Natural killer cell (primary cell): ENCODE results near the gene MBOAT7. TPM values are rescaled to one million over a fixed set of nuclear protein-coding genes. Genes with fewer than 3 reads are reported as not detected.

Experiments
- ATAC-seq, 3 donors: fragments of 150-1000 bp in 2 of 3; fragments of 200-7000 bp in 1 of 3; cut with Tn5 transposase; 1 replicate in 1 of 3; 2 replicates in 2 of 3; pipeline ENCODE4 v1.10.0; 2021; ENCODE audit warnings: mild to moderate bottlenecking in 2 of 3, moderate library complexity in 2 of 3
- DNase-seq, 2 donors: peaks; one replicate each; pipeline versions ENCODE4 v3.0.0 to v3.0.0-alpha.2; 2013 to 2021; ENCODE audit warnings: mixed read lengths in 1 of 2
- H3K27ac ChIP-seq: one replicate; pipeline ENCODE4 v1.5.1; 2013; ENCODE audit warnings: mild to moderate bottlenecking, low read length
- H3K27me3 ChIP-seq: one replicate; pipeline ENCODE4 v1.6.1; 2013; ENCODE audit warnings: low read length; ENCODE audit not compliant: control insufficient read depth, insufficient read depth
- H3K36me3 ChIP-seq: one replicate; pipeline ENCODE4 v1.6.1; 2013; ENCODE audit warnings: low read length; ENCODE audit not compliant: control insufficient read depth, insufficient read depth
- H3K4me1 ChIP-seq: one replicate; pipeline ENCODE4 v1.6.1; 2013; ENCODE audit warnings: low read length; ENCODE audit not compliant: control insufficient read depth, insufficient read depth
- H3K4me3 ChIP-seq: one replicate; pipeline ENCODE4 v1.5.1; 2013; ENCODE audit warnings: low read length
- H3K9me3 ChIP-seq: one replicate; pipeline ENCODE4 v1.6.1; 2013; ENCODE audit warnings: low read length; ENCODE audit not compliant: control insufficient read depth, insufficient read depth
- H3K27ac Mint-ChIP-seq, 2 donors: one replicate each; pipeline ENCODE4 v1.8.0; 2022; ENCODE audit warnings: mild to moderate bottlenecking in 2 of 2, mixed read lengths in 2 of 2, moderate library complexity in 1 of 2
- H3K27me3 Mint-ChIP-seq, 2 donors: one replicate each; pipeline ENCODE4 v1.8.0; 2022; ENCODE audit warnings: low read depth in 2 of 2, mixed read lengths in 2 of 2
- H3K36me3 Mint-ChIP-seq: one replicate; pipeline ENCODE4 v1.8.0; 2022; ENCODE audit warnings: mixed read lengths
- H3K4me1 Mint-ChIP-seq, 2 donors: one replicate each; pipeline ENCODE4 v1.8.0; 2022; ENCODE audit warnings: mixed read lengths in 2 of 2
- H3K4me3 Mint-ChIP-seq: one replicate; pipeline ENCODE4 v1.8.0; 2022; ENCODE audit warnings: mild to moderate bottlenecking, moderate library complexity, mixed read lengths
- H3K9me3 Mint-ChIP-seq, 2 donors: one replicate each; pipeline ENCODE4 v1.8.0; 2022; ENCODE audit warnings: mixed read lengths in 2 of 2
- WGBS: methylation state at CpG from one replicate; pipeline ENCODE4 v1.1.7; 2013; ENCODE audit warnings: missing lambda C conversion rate; ENCODE audit not compliant: insufficient coverage; 5-methylcytosine and 5-hydroxymethylcytosine counted together
- intact Hi-C: fragments of 100-400 bp; cut with micrococcal nuclease; formaldehyde crosslinking; loops from one replicate; pipeline ENCODE4 v1.14.2; 2022
- total RNA-seq, 4 donors: library from RNA; stranded (reverse); fragments of 120-200 nt in 1 of 4; gene quantifications; one replicate each; pipeline versions ENCODE4 v1.2.3 to v1.2.4, GENCODE V29; 2013 to 2022
- TF ChIP-seq, protein P1 (sequence below): fragments of 200-600 bp; IDR thresholded peaks from one replicate; pipeline ENCODE4 v1.8.0; 2022; ENCODE audit warnings: antibody characterized with exemption

MBOAT7 gene
- total RNA-seq, 3 donors from 2014 or later (not counting 1 experiment from before 2014, with no cell fraction given), result 24.1 to 53.9 (median 31.2) TPM

DNA sequence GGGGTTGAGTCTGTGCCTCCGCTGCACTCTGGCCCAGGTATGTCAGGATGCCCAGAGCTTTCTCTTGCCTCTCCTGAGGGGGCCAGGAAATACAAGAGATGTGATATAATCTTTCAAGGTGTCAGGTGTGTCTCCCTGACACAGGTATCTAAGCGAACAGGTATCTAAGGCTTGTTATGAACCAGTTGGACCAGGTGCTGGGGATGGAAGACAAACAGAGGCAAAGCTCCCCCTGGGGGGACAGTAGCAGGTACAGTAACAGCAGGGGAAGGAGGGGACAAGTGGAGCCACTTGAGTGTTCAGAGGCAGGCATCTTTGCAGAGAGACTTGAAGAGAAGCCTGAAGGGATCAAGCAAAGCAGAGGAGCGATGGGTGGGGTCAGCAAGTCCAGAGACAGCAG is 32.4 kb downstream of the MBOAT7 start:
- DNase-seq (no peak), ATAC-seq (no peak)
- Mint-ChIP-seq H3K27me3 (no peaks in the 10 kb centered on the region), H3K4me3 (peak overlapping the region; percentile 37), H3K36me3 (no peaks in the 10 kb centered on the region), H3K27ac (peak overlapping the region; percentile 70 to 83), H3K4me1 (peaks cover 37 to 50% of the 10 kb centered on the region in 2 donors), H3K9me3 (no peaks in the 10 kb centered on the region)
- WGBS, result 95% methylated on average over 3 of the region's 3 CpGs
- Histone ChIP-seq H3K9me3 (no peaks in the 10 kb centered on the region), H3K36me3 (peaks cover 57% of the 10 kb centered on the region), H3K27me3 (no peaks in the 10 kb centered on the region), H3K4me1 (peaks cover 32% of the 10 kb centered on the region), H3K4me3 (no peak overlapping the region), H3K27ac (no peak overlapping the region)
- TF ChIP-seq, protein P1, sequence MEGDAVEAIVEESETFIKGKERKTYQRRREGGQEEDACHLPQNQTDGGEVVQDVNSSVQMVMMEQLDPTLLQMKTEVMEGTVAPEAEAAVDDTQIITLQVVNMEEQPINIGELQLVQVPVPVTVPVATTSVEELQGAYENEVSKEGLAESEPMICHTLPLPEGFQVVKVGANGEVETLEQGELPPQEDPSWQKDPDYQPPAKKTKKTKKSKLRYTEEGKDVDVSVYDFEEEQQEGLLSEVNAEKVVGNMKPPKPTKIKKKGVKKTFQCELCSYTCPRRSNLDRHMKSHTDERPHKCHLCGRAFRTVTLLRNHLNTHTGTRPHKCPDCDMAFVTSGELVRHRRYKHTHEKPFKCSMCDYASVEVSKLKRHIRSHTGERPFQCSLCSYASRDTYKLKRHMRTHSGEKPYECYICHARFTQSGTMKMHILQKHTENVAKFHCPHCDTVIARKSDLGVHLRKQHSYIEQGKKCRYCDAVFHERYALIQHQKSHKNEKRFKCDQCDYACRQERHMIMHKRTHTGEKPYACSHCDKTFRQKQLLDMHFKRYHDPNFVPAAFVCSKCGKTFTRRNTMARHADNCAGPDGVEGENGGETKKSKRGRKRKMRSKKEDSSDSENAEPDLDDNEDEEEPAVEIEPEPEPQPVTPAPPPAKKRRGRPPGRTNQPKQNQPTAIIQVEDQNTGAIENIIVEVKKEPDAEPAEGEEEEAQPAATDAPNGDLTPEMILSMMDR, result no peak
- intact Hi-C loops, result no loop called here

DNA sequence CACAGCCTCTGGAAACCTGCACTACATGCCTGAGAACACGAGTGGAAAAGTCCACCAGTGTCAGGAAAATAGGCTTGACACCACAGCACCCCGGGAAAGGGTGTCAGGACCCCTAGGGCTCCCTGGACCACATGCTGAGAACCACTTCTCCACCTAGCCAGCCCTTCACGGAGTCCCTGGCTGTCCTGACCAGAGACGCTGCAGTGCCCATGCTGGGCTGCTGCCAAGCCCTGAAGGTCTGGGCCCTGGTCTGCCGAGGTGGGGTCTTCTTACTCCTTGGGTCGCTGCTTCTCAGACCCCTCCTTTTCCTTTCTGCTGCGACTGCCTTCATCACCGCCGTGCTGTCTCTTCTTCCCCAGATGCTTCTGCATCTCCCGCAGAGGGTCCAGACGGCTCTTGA is 32.9 kb downstream of the MBOAT7 start:
- Mint-ChIP-seq H3K4me1 (peaks cover 37 to 46% of the 10 kb centered on the region in 2 donors), H3K27ac (peak overlapping the region; percentile 70 to 83), H3K9me3 (no peaks in the 10 kb centered on the region), H3K36me3 (no peaks in the 10 kb centered on the region), H3K4me3 (no peak overlapping the region), H3K27me3 (no peaks in the 10 kb centered on the region)
- ATAC-seq (no peak), DNase-seq (no peak)
- WGBS, result 97% methylated on average over 11 of the region's 11 CpGs
- intact Hi-C loops, result no loop called here
- H3K4me1 ChIP-seq, result peaks cover 29% of the 10 kb centered on the region
- H3K36me3 ChIP-seq, result peaks cover 61% of the 10 kb centered on the region
- TF ChIP-seq, protein P1, result no peak
- H3K27me3 ChIP-seq, result no peaks in the 10 kb centered on the region
- H3K4me3 ChIP-seq, result no peak overlapping the region
- H3K27ac ChIP-seq, result no peak overlapping the region
- no peaks in the 10 kb centered on the region for H3K9me3 ChIP-seq

DNA sequence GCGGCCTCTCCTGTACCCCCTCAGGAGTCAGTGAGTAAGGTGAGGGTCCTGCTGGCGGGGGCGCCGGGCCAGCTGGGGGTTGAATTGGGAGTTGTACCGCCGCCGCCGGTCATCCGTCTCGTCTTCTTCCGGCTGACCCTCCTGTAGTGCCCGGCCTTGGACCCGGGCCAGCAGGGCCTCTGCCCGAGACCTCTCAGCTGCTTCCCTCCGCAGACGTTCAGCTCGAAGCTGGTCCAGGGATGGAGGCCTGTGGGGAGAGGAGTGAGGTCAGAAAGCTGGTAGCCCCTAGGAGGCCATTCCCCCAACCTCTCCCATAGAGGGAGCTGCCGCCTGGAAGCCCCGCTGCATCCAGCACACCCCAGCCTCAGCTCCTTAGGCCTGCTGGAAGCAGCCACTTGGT is 33.7 kb downstream of the MBOAT7 start:
- H3K4me1 Mint-ChIP-seq, result peaks cover 33 to 40% of the 10 kb centered on the region in 2 donors
- TF ChIP-seq, protein P1, result no peak
- 93% methylated on average over 16 of the region's 19 CpGs for WGBS
- no peak overlapping the region for H3K27ac ChIP-seq
- peaks cover 65% of the 10 kb centered on the region for H3K36me3 ChIP-seq
- ATAC-seq (no peak), DNase-seq (no peak)
- H3K4me3 ChIP-seq, result no peak overlapping the region
- peaks cover 26% of the 10 kb centered on the region for H3K4me1 ChIP-seq
- H3K27me3 Mint-ChIP-seq, result no peaks in the 10 kb centered on the region
- H3K9me3 Mint-ChIP-seq, result no peaks in the 10 kb centered on the region
- H3K27me3 ChIP-seq, result no peaks in the 10 kb centered on the region
- no peak overlapping the region for H3K4me3 Mint-ChIP-seq
- H3K27ac Mint-ChIP-seq, result no peak overlapping the region
- intact Hi-C loops, result no loop called here
- no peaks in the 10 kb centered on the region for H3K36me3 Mint-ChIP-seq
- H3K9me3 ChIP-seq, result no peaks in the 10 kb centered on the region

DNA sequence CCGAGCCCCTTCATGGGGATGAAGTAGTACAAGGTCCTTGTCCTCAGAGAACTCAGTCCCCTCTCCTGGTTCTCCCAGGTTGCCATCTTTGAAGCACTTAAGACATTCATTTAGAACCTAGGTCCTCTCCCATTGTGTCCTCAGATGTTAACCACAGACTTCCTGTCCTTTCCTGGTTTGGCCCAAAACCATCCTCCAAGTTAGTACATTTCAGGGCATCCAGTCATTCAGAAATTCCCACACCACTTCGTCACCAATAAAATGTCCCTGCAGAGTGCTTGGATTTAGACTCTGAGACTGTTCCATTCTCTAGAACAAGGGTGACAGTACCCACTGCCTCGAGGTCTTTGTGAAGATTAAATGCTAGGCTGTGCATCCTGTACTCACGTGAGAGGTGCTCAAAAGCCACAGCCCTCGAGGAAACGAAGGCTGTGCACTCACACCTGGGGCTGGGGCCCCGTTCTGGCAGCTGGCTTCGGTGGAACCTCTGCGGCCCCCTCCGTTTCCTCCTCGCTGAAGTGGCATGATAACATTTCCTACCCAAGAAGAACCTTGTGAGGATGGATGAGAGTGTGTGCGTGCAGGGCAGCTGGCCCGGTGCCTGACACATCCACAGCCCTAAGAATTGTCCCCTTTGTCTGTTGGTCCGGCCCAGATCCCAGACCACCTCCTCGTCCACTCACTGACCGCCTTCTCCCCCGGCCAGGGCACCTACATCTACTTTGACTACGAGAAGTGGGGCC is 34.6 kb downstream of the MBOAT7 start:
- H3K27ac ChIP-seq, result no peak overlapping the region

More for the DNA sequence above, 34.6 kb downstream of the MBOAT7 start:
- Mint-ChIP-seq H3K27ac (peak overlapping the region; percentile 41 to 78), H3K36me3 (peaks cover 3% of the 10 kb centered on the region), H3K9me3 (no peaks in the 10 kb centered on the region), H3K27me3 (no peaks in the 10 kb centered on the region), H3K4me1 (peaks cover 24 to 34% of the 10 kb centered on the region in 2 donors), H3K4me3 (no peak overlapping the region)
- H3K27me3 ChIP-seq, result no peaks in the 10 kb centered on the region
- TF ChIP-seq, protein P1, result no peak
- no peak overlapping the region for H3K4me3 ChIP-seq
- no peaks in the 10 kb centered on the region for H3K9me3 ChIP-seq
- 53% methylated on average over 16 of the region's 18 CpGs for WGBS
- peaks cover 71% of the 10 kb centered on the region for H3K36me3 ChIP-seq
- intact Hi-C loops, result no loop called here
- peak in 1 of 2 donors; percentile 72 for DNase-seq
- peaks cover 17% of the 10 kb centered on the region for H3K4me1 ChIP-seq
- no peak for ATAC-seq
